Measurements from ENCODE around the gene ARHGAP27. TPM values are rescaled to one million over a fixed set of nuclear protein-coding genes. Genes with fewer than 3 reads are reported as not detected.

ARHGAP27 gene
- total and polyA plus RNA-seq, 2 of the 4 experiments (the other 2 are of a cell fraction): under 0.01 to 0.89 TPM

GRCh38 chr17:45430738-45431530, 1.7 kb downstream of the ARHGAP27 start:
- no peak overlapping the region for H3K4ac ChIP-seq (ENCODE audit: low read depth, low read length)
- H3K9ac ChIP-seq (ENCODE audit: low read depth, low read length): no peak overlapping the region
- TF ChIP-seq SMC3 (IDR thresholded peaks at IDR 0.05; ENCODE audit: low read depth, low read length) (no peak), CTCF (conservative IDR thresholded peaks at IDR 0.05; ENCODE audit: low read depth, low read length) (no peak), RCOR1 (IDR thresholded peaks at IDR 0.05; ENCODE audit: insufficient replicate concordance, low read length) (no peak), BHLHE40 (IDR thresholded peaks at IDR 0.05; ENCODE audit: low read depth, low read length) (no peak), MAZ (IDR thresholded peaks at IDR 0.05; ENCODE audit: borderline replicate concordance, low read depth, low read length) (no peak), FOS (IDR thresholded peaks at IDR 0.05; ENCODE audit: low read depth, low read length) (no peak), RAD21 (IDR thresholded peaks at IDR 0.05; ENCODE audit: low read length) (no peak), POLR2A (IDR thresholded peaks at IDR 0.05; ENCODE audit: low read depth, low read length) (no peak), RFX5 (IDR thresholded peaks at IDR 0.05; ENCODE audit: low read depth, low read length) (no peak), ELK1 (IDR thresholded peaks at IDR 0.05; ENCODE audit: borderline replicate concordance, low read depth, low read length) (no peak), CHD1 (IDR thresholded peaks at IDR 0.05; ENCODE audit: low read depth, low read length) (no peak), NFE2L2 (IDR thresholded peaks at IDR 0.05; ENCODE audit: low read depth, low read length) (no peak), USF2 (IDR thresholded peaks at IDR 0.05; ENCODE audit: low read depth, low read length) (no peak), MAFK (IDR thresholded peaks at IDR 0.05; ENCODE audit: low read depth, low read length) (no peak)
- H4K20me1 ChIP-seq (ENCODE audit: insufficient read depth, low read length): peaks cover 16% of the 10 kb centered on the region; the same call in 1 of the 2 replicates
- H2AFZ ChIP-seq (replicated peaks; ENCODE audit: low read length, poor library complexity): peak overlapping the region; percentile 87
- H3K4me1 ChIP-seq (ENCODE audit: control insufficient read depth, insufficient read depth, low read length): peaks cover 6% of the 10 kb centered on the region; the same call in 1 of the 2 replicates
- no TSS peak for BruUV-seq (replicated peaks)
- intact Hi-C loops (cut with micrococcal nuclease): no loop called here
- H4K5ac ChIP-seq (ENCODE audit: low read depth, low read length): no peak overlapping the region
- H3K9me1 ChIP-seq (ENCODE audit: insufficient read depth, low read length): no peaks in the 10 kb centered on the region
- no peak for DNase-seq
- H2BK15ac ChIP-seq (ENCODE audit: low read depth, low read length): no peak overlapping the region
- peak; percentile 4; the same call in 1 of the 2 replicates for ATAC-seq (ENCODE audit: low read depth)
- H3K4me2 ChIP-seq (ENCODE audit: low read depth, low read length): peak overlapping the region; percentile 25; the same call in 1 of the 2 replicates
- no peak overlapping the region for H2AK5ac ChIP-seq (ENCODE audit: low read depth, low read length)
- H3K27ac ChIP-seq (ENCODE audit: insufficient read depth, low read length): no peak overlapping the region
- H2BK120ac ChIP-seq (ENCODE audit: low read depth, low read length): no peak overlapping the region
- H3K23ac ChIP-seq (ENCODE audit: low read depth, low read length): no peak overlapping the region
- no peak overlapping the region for H3K4me3 ChIP-seq (ENCODE audit: insufficient read depth, low read depth, low read length)
- H3K9me3 ChIP-seq (ENCODE audit: control insufficient read depth, insufficient read depth, low read length): 0 out of 2 replicates have a peak, but pooled peaks cover 2% of the 10 kb centered on the region
- no peak overlapping the region for H2BK20ac ChIP-seq (ENCODE audit: low read depth, low read length)
- H3K27me3 ChIP-seq (ENCODE audit: control insufficient read depth, insufficient read depth, low read length): peaks cover 52% of the 10 kb centered on the region
- H3K79me1 ChIP-seq (ENCODE audit: low read depth in 1 of 2, low read length in 2 of 2): no peaks in the 10 kb centered on the region
- H3K18ac ChIP-seq (ENCODE audit: low read depth, low read length): no peak overlapping the region
- H2BK5ac ChIP-seq (ENCODE audit: low read depth, low read length, poor library complexity, severe bottlenecking): no peak overlapping the region
- CTCF ChIA-PET: no interaction called here
- dilution Hi-C loops (cut with HindIII; ENCODE audit: low sequenced_read_pairs, unreplicated experiment): no loop called here
- in situ Hi-C loops (cut with MboI; ENCODE audit: low sequenced_read_pairs): no loop called here
- H3K14ac ChIP-seq (replicated peaks; ENCODE audit: low read depth, low read length): no peak overlapping the region
- no peak overlapping the region for H3K56ac ChIP-seq (ENCODE audit: extremely low read depth, insufficient read depth, low read length)
- POLR2A ChIA-PET (ENCODE audit: unreplicated experiment): interaction anchor here (0.5 kb wide), 1 partner anchor 250 kb away, joined by 5 read pairs; no protein-coding TSS in a partner anchor
- no peak overlapping the region for H4K8ac ChIP-seq (ENCODE audit: low read depth in 2 of 2, low read length in 2 of 2)
- H2AK9ac ChIP-seq (replicated peaks; ENCODE audit: low read depth, low read length, poor library complexity): no peak overlapping the region
- H4K91ac ChIP-seq (ENCODE audit: insufficient read depth, low read depth, low read length): no peak overlapping the region
- WGBS, 2 experiments (ENCODE audit: extremely low coverage in 2 of 2, insufficient read length in 1 of 2): 6% methylated on average over 8 of the region's 47 CpGs; no CpG with 5 or more reads in 1 of the 2 experiments
- H3K36me3 ChIP-seq (ENCODE audit: control insufficient read depth, insufficient read depth, low read length): peaks cover 4% of the 10 kb centered on the region; the same call in 1 of the 2 replicates

All from IMR-90 (cell line).